Measurements from ENCODE around the gene CCNT2.
"Not testable (repeated sequence)": the region's sequence is repeated elsewhere in the genome, so short reads cannot be mapped to it uniquely, and the experiment has no call there.

Gene CCNT2

GRCh38 chr2:134976074-134976702 is 57.6 kb downstream of the CCNT2 start:
- no peak for DNase-seq

- not testable (repeated sequence) for DNase-seq
Measured at GRCh38 chr2:134977104-134977503, 58.5 kb downstream of the CCNT2 start.

GRCh38 chr2:134979221-134979620 is 60.6 kb downstream of the CCNT2 start:
- no peak for DNase-seq

GRCh38 chr2:134980639-134981038 is 62.0 kb downstream of the CCNT2 start:
- no peak for DNase-seq

- no peak for DNase-seq
Measured at GRCh38 chr2:134982603-134983002, 64.0 kb downstream of the CCNT2 start.

GRCh38 chr2:134985061-134985460 is 66.4 kb downstream of the CCNT2 start:
- no peak for DNase-seq

- no peak for DNase-seq
Measured at GRCh38 chr2:134988994-134989605, 70.5 kb downstream of the CCNT2 start.

- DNase-seq = no peak
Measured at GRCh38 chr2:134999521-134999920, 80.9 kb downstream of the CCNT2 start.

- no peak for DNase-seq
Measured at GRCh38 chr2:135002836-135003235, 84.2 kb downstream of the CCNT2 start.

- DNase-seq = peak; percentile 34
Measured at GRCh38 chr2:135004005-135004746, 85.6 kb downstream of the CCNT2 start.

GRCh38 chr2:135005753-135006152 is 87.1 kb downstream of the CCNT2 start:
- DNase-seq = no peak

Measured in NK-92 treated with Interleukin-12 subunit alpha and Interleukin-12 subunit beta, amount 100 ng/mL, for 24 hours (cell line).